AML-193 (cell line): ENCODE measurements around the gene NDC80.
A peak's percentile ranks its signal among the peaks of the same experiment; 100 is the strongest.

Source experiments
- DNase-seq, 2 experiments: peaks; one replicate each; lab custom pipeline; 2025; lab: John Stamatoyannopoulos, UW

The NDC80 gene

GRCh38 chr18:2557536-2557935, 13.8 kb upstream of the NDC80 start:
- no peak for DNase-seq

- no peak for DNase-seq
These were observed 12.1 kb upstream of the NDC80 start for GRCh38 chr18:2559249-2559648.

GRCh38 chr18:2564373-2564772, 7.0 kb upstream of the NDC80 start:
- DNase-seq: no peak

- DNase-seq: no peak
These were observed 3.2 kb upstream of the NDC80 start for GRCh38 chr18:2568129-2568528.

- DNase-seq: no peak
These were observed 2.8 kb upstream of the NDC80 start for GRCh38 chr18:2568605-2569004.

GRCh38 chr18:2569338-2570207, 1.8 kb upstream of the NDC80 start:
- no peak for DNase-seq

GRCh38 chr18:2570772-2571199, 571 bp upstream of the NDC80 start:
- DNase-seq: peak; percentile 68 to 73

- no peak for DNase-seq
These were observed 813 bp downstream of the NDC80 start for GRCh38 chr18:2572171-2572569.

GRCh38 chr18:2572892-2573291, 1.5 kb downstream of the NDC80 start:
- DNase-seq: no peak

- no peak for DNase-seq
These were observed 2.1 kb downstream of the NDC80 start for GRCh38 chr18:2573408-2573807.

GRCh38 chr18:2587788-2588187, 16.4 kb downstream of the NDC80 start:
- DNase-seq: no peak

- DNase-seq: no peak
These were observed 17.4 kb downstream of the NDC80 start for GRCh38 chr18:2588666-2589344.

- no peak for DNase-seq
These were observed 18.1 kb downstream of the NDC80 start for GRCh38 chr18:2589345-2590068.

GRCh38 chr18:2590303-2590702, 18.9 kb downstream of the NDC80 start:
- no peak for DNase-seq

GRCh38 chr18:2597639-2598038, 26.3 kb downstream of the NDC80 start:
- DNase-seq: no peak

GRCh38 chr18:2602844-2603243, 31.5 kb downstream of the NDC80 start:
- DNase-seq: no peak

GRCh38 chr18:2606335-2606734, 35.0 kb downstream of the NDC80 start:
- no peak for DNase-seq

- no peak for DNase-seq
These were observed 38.2 kb downstream of the NDC80 start for GRCh38 chr18:2609604-2610003.

GRCh38 chr18:2610549-2610948, 39.2 kb downstream of the NDC80 start:
- DNase-seq: no peak

- DNase-seq: no peak
These were observed 41.6 kb downstream of the NDC80 start for GRCh38 chr18:2612996-2613395.

- DNase-seq: no peak
These were observed 46.1 kb downstream of the NDC80 start for GRCh38 chr18:2617401-2617998.

- DNase-seq: no peak
These were observed 46.7 kb downstream of the NDC80 start for GRCh38 chr18:2618009-2618408.
